A673 (cell line): ENCODE results near the gene LIMA1. TPM values are rescaled to one million over a fixed set of nuclear protein-coding genes. Genes with fewer than 3 reads are reported as not detected.
"Not testable (repeated sequence)": the region's sequence is repeated elsewhere in the genome, so short reads cannot be mapped to it uniquely, and the experiment has no call there.

Experiments used
- BruUV-seq: library from RNA; stranded (reverse); fragments of 400-500 nt; replicated peaks from 2 replicates; lab custom pipeline; 2021; lab: Mats Ljungman, UMichigan
- CTCF ChIA-PET: fragments of 300-600 bp; sonication (Branson Sonifier 250); formaldehyde crosslinking; loops from one replicate; lab custom pipeline; 2022; ENCODE audit warnings: antibody characterized with exemption; lab: Charles Lee
- POLR2A ChIA-PET: fragments of 300-600 bp; sonication (Branson Sonifier 250); formaldehyde crosslinking; loops from one replicate; lab custom pipeline; 2022; ENCODE audit warnings: antibody characterized with exemption; ENCODE audit not compliant: low non-redundant PET; lab: Charles Lee
- DNase-seq: peaks from one replicate; pipeline ENCODE4 v3.0.0-alpha.2; 2015; ENCODE audit warnings: low spot score
- H3K27ac ChIP-seq: fragments of 200-600 bp; sonication (generic); 2 replicates; pipeline ENCODE4 v1.5.1; 2016; ENCODE audit warnings: mixed run types, low read depth, mild to moderate bottlenecking, mixed read lengths, antibody characterized with exemption, low read length; ENCODE audit not compliant: poor library complexity, severe bottlenecking
- H3K27me3 ChIP-seq: fragments of 200-600 bp; sonication (generic); replicated peaks from 2 replicates; pipeline ENCODE4 v1.6.1; 2017; ENCODE audit warnings: mixed run types, low read depth, mild to moderate bottlenecking, mixed read lengths, antibody characterized with exemption, low read length; ENCODE audit not compliant: insufficient read depth, poor library complexity
- H3K36me3 ChIP-seq: fragments of 200-600 bp; sonication (generic); 2 replicates; pipeline ENCODE4 v1.6.1; 2016; ENCODE audit warnings: mixed run types, mild to moderate bottlenecking, mixed read lengths, antibody characterized with exemption, low read length; ENCODE audit not compliant: insufficient read depth, poor library complexity, severe bottlenecking
- H3K4me1 ChIP-seq: fragments of 200-600 bp; sonication (generic); 2 replicates; pipeline ENCODE4 v1.6.1; 2017; ENCODE audit warnings: mixed run types, mild to moderate bottlenecking, mixed read lengths, antibody characterized with exemption, low read length; ENCODE audit not compliant: insufficient read depth, poor library complexity, severe bottlenecking
- H3K4me3 ChIP-seq: fragments of 200-600 bp; sonication (generic); 2 replicates; pipeline ENCODE4 v1.5.1; 2016; ENCODE audit warnings: low read depth, mixed run types, mild to moderate bottlenecking, mixed read lengths, low read length; ENCODE audit not compliant: poor library complexity, severe bottlenecking
- H3K9me3 ChIP-seq: fragments of 200-600 bp; sonication (generic); 2 replicates; pipeline ENCODE4 v1.6.1; 2016; ENCODE audit warnings: mixed run types, low read depth, mild to moderate bottlenecking, mixed read lengths, antibody characterized with exemption, low read length; ENCODE audit not compliant: poor library complexity, severe bottlenecking
- CTCF ChIP-seq: fragments of 300-800, 200-600 bp; sonication (generic); conservative IDR thresholded peaks from 2 replicates; pipeline ENCODE4 v1.5.1; 2017; ENCODE audit warnings: low read depth, mild to moderate bottlenecking, antibody characterized with exemption, low read length, moderate library complexity, mixed read lengths
- EZH2 ChIP-seq: fragments of 200-600 bp; sonication (generic); IDR thresholded peaks from 2 replicates; pipeline ENCODE4 v1.6.1; 2017; ENCODE audit warnings: borderline replicate concordance, low read depth, mild to moderate bottlenecking, mixed read lengths, antibody characterized with exemption, low read length; ENCODE audit not compliant: poor library complexity, severe bottlenecking
- intact Hi-C: fragments of 100-400 bp; cut with micrococcal nuclease; formaldehyde crosslinking; loops from one replicate; pipeline ENCODE4 v1.10.0; 2022; ENCODE audit not compliant: unreplicated experiment
- total RNA-seq: library from RNA; stranded (reverse); gene quantifications from 2 replicates; pipeline ENCODE4 v1.2.3, GENCODE V29; 2021

LIMA1 gene
- total RNA-seq, 1 experiment from 2014 or later = 77.6 TPM

DNA sequence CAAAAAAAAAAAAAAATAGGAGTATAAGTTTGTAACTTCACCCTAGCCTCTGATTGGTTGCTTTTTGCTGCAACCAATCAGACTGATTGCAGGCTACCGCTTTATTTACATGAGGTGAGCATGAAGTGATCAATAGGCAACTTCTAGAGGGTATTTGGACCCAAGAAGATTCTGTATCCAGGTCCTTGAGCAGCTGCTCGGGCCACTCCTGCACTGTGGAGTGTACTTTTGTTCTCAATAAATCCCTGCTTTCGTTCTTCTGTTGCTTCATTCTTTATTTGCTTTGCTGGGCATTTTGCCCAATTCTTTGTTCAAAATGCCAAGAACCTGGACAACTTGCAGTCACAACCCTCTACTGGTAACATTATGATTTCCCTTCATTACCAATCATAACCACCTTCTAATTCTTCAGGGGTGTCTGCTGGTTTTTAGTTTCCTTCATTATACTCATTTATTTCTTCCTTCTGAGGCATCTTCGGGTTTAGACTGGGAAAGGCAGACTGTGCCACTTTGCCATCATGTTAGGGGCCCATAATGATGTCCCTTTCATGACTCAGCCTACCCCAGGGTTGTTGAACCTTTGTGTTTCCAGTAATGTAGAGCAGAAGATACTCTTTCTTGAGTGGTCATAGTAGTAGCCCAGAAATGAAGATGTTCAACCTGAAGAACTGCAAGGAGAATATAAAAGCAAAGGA lies 43.4 kb upstream of the LIMA1 start:
- Histone ChIP-seq H3K4me1 (no peaks in the 10 kb centered on the region), H3K36me3 (no peaks in the 10 kb centered on the region), H3K27me3 (no peaks in the 10 kb centered on the region), H3K4me3 (no peak overlapping the region), H3K27ac (no peak overlapping the region), H3K9me3 (no peaks in the 10 kb centered on the region)
- ChIA-PET POLR2A (no interaction called here), CTCF (no interaction called here)
- intact Hi-C loops = no loop called here
- DNase-seq = peak; percentile 47
- no peak for TF ChIP-seq CTCF
- BruUV-seq = no TSS peak

- BruUV-seq = no TSS peak
- Histone ChIP-seq H3K36me3 (no peaks in the 10 kb centered on the region), H3K9me3 (no peaks in the 10 kb centered on the region), H3K4me1 (no peaks in the 10 kb centered on the region), H3K27ac (no peak overlapping the region), H3K4me3 (no peak overlapping the region), H3K27me3 (no peaks in the 10 kb centered on the region)
- ChIA-PET CTCF (no interaction called here), POLR2A (no interaction called here)
- DNase-seq = no peak
- intact Hi-C loops = no loop called here
- no peak for TF ChIP-seq CTCF
- TF ChIP-seq EZH2 = no peak
Measured at GRCh38 chr12:50325890-50326391, 42.6 kb upstream of the LIMA1 start.

DNA sequence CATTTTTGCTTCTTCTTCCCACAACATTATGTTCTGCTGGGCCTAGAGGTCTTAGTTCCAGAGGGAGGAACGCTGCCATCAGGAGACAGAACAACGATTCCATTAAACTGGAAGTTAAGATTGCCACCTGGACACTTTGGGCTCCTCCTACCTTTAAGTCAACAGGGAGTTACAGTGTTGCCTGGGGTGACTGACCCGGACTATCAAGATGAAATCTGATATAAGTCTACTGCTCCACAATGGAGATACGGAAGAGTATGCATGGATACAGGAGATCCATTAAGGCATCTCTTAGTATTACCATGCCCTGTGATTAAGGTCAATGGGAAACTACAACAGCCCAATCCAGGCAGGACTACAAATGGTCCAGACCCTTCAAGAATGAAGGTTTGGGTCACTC lies 41.5 kb upstream of the LIMA1 start:
- DNase-seq, H3K4me3 ChIP-seq, H3K27ac ChIP-seq, H3K36me3 ChIP-seq, H3K4me1 ChIP-seq, POLR2A ChIA-PET, H3K27me3 ChIP-seq, CTCF ChIA-PET, BruUV-seq, H3K9me3 ChIP-seq, intact Hi-C loops: not testable (repeated sequence)

- H3K27me3 ChIP-seq, H3K36me3 ChIP-seq, DNase-seq, BruUV-seq, POLR2A ChIA-PET, intact Hi-C loops, H3K4me3 ChIP-seq, CTCF ChIA-PET, H3K27ac ChIP-seq, H3K4me1 ChIP-seq, H3K9me3 ChIP-seq: not testable (repeated sequence)
Measured at GRCh38 chr12:50324077-50324476, 40.8 kb upstream of the LIMA1 start.
